Stimulated activated CD4-positive, alpha-beta T cell treated with anti-CD3 and anti-CD28 coated beads, Interleukin-1b, Interleukin-23, amount 100 ng/mL, for 48 hours (primary cell): ENCODE data around the gene KRTAP5-5.
"Not testable (repeated sequence)": the region's sequence is repeated elsewhere in the genome, so short reads cannot be mapped to it uniquely, and the experiment has no call there.

Source experiments
- DNase-seq: peaks from one replicate; pipeline ENCODE4 v3.0.0-alpha.2; 2020

KRTAP5-5 gene, protein sequence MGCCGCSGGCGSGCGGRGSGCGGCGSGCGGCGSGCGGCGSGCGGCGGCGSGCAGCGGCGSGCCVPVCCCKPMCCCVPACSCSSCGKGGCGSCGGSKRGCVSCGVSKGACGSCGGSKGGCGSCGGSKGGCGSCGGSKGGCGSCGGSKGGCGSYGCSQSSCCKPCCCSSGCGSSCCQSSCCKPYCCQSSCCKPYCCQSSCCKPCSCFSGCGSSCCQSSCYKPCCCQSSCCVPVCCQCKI

DNA sequence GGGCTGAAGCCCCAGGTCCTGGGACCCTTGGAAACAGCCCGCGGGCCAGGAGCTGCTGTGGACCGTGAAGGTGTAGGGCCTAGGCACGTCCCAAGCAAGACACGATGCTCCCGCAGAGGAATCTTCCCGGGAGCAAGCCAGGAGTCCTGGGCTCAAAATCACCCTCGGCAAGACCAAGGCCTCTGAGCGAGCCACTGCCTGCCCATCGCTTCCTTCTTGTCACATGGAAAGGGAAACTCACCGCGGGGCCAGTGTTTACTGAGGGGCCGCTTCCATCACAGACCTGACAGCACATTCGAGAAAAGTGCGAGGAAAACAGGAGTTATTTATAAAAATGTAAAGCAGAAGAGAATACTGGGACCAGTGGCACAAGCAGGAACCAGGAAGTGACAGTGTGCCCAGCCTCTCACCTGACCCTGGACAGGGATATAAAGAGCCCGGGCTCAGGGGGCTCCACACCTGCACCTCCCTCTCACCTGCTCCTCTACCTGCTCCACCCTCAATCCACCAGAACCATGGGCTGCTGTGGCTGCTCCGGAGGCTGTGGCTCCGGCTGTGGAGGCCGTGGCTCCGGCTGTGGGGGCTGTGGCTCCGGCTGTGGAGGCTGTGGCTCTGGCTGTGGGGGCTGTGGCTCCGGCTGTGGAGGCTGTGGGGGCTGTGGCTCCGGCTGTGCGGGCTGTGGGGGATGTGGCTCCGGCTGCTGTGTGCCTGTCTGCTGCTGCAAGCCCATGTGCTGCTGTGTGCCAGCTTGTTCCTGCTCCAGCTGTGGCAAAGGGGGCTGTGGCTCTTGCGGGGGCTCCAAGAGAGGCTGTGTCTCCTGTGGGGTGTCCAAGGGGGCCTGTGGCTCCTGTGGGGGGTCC lies at the start of gene KRTAP5-5:
Gene KRTAP5-5, plus strand, starts transcription at position 450 of the 860 bp plus-strand sequence. Its CDS starts 66 bp downstream, at position 516.
- DNase-seq, result no peak

GRCh38 chr11:1581976-1582375 lies 47.6 kb upstream of the KRTAP5-5 start:
- no peak for DNase-seq

DNA sequence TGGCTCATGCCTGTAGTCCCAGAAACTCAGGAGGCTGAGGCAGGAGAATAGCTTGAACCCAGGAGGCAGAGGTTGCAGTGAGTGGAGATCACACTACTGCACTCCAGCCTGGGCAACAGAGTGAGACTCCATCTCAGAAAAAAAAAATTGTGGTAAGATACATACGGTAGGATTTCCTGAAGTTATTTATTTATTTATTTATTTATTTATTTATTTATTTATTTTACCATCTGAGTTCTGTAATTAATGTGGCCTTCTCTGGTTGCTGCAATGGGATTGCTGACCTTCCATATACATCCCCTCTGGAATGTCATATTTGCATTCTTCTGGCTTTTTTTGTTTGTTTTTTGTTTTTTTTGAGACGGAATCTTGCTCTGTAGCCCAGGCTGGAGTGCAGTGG lies 46.7 kb upstream of the KRTAP5-5 start:
- DNase-seq, result not testable (repeated sequence)

- not testable (repeated sequence) for DNase-seq
Measured at GRCh38 chr11:1584661-1585370, 44.8 kb upstream of the KRTAP5-5 start, which contains the start of gene KRTAP5-1. Gene KRTAP5-1, minus strand, starts transcription at chr11:1585283. Its CDS starts 34 bp downstream, at chr11:1585249.

- no peak for DNase-seq
Measured at GRCh38 chr11:1586699-1587098, 42.9 kb upstream of the KRTAP5-5 start.

- not testable (repeated sequence) for DNase-seq
Measured at GRCh38 chr11:1589191-1589963, 40.2 kb upstream of the KRTAP5-5 start.

- DNase-seq, result no peak
Measured at GRCh38 chr11:1589996-1590395, 39.6 kb upstream of the KRTAP5-5 start.

GRCh38 chr11:1592628-1593027 lies 36.9 kb upstream of the KRTAP5-5 start:
- DNase-seq, result no peak

DNA sequence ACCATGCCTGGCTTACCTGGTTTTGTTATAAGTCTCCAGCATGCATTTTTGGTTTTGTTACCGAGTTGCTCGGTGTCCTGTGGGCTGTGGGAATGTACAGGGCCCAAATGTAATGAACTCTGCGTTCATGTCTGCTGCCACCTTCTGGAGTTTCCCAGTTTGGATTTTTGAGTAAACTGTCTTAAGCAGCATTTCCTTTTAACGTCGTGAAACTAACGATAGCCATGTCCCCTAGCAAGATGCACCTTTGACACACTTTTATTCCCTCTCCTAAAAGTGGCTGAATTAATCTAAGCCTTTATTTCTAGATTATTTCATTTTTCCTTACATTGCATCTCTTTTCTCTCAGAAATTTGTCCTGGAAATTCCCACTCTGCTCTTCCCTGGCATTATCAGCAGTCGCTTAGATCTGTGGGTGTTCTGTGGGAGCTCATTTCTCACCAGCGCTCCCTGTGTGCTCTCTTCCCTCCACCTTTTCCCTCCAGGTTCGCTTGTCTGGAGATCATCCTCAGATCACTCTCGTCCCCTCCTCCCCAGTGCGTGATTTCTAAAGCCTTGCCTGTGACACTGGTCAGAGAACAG lies 33.5 kb upstream of the KRTAP5-5 start:
- not testable (repeated sequence) for DNase-seq

DNA sequence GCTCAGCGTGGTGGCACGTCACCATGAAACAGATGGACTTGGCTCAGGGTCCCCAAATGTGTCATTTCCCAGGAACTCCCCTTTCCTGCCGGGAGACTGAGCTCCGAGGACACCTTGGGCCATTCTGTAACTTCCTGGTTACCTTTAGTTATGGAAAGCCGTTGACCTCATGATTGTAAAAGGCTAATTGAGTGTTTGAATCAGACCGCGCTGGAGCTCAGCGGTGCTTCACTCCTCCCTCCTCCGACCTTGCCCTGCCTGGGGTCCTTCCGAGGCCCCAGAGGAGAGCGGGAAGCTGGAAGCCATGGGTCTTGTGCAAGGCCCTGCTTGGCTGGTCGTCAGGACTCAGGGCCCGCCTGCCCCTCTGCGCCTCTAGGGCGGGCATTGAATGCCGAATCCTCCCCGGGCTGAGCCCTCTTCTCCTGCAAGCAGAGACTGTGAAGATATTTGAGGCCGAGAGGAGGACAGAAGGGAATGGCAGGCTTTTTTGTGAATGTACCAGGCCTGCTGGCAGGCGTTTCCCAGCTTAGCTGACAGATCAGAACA lies 32.9 kb upstream of the KRTAP5-5 start:
- DNase-seq, result not testable (repeated sequence)

GRCh38 chr11:1597331-1597993 lies 32.1 kb upstream of the KRTAP5-5 start:
- DNase-seq, result no peak

GRCh38 chr11:1597994-1598380 lies 31.6 kb upstream of the KRTAP5-5 start, which contains the start of gene KRTAP5-2:
Gene KRTAP5-2, minus strand, starts transcription at chr11:1598294. Its CDS starts 44 bp downstream, at chr11:1598250.
- no peak for DNase-seq

DNA sequence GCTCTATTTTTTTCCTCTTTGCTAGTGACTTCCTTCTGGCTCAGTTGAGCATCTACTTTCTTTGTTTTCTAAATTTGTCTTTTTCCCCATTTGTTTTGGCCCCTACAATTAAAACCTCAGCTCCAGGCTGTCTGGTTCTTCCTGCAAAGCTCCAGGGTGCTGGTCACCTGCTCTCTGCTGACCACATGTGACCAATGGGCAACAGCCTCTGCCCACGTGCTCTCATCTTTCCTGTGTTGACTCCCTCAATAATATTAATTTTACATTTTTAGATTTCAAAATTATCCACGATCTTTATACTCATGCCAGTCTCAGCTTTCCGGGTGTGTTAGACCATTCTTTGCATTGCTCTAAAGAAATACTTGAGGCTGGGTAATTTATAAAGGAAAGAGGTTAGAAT lies 31.2 kb upstream of the KRTAP5-5 start:
- not testable (repeated sequence) for DNase-seq

DNA sequence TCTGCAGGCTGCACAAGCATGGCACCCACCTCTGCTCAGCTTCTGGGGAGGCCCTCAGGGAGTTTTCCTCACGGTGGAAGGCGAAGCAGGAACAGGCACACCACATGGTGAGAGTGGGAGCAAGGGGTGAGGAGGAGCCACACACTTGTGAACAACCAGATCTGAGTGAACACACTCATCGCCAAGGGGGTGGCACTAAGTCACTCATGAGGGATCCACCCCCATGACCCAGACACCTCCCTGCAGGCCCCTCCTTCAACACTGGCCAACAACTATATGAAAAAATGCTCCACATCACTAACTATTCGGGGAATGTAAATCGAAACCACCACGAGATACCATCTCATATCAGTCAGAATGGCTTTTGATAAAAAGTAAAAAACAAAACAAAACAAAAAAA lies 30.8 kb upstream of the KRTAP5-5 start:
- DNase-seq, result no peak

DNA sequence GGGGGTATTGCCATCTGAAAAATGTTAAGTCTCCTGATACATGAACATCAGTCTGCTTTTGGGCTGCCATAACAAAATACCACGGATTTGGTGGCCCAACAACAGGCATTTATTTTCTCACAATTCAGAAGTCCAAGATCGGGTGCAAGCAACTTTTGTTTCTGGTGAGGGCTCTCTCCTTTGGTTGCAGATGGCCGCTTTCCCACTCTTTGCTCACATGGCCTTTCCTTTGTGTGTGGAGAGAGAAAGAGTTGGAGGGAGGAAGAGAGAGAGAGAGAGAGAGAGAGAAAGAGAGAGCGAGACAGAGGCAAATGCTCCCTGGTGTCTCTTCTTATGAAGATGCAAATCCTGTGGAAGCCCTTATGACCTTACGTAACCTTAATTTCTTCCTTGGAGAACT lies 28.9 kb upstream of the KRTAP5-5 start:
- no peak for DNase-seq

- not testable (repeated sequence) for DNase-seq
Measured at GRCh38 chr11:1601663-1602062, 27.9 kb upstream of the KRTAP5-5 start.

DNA sequence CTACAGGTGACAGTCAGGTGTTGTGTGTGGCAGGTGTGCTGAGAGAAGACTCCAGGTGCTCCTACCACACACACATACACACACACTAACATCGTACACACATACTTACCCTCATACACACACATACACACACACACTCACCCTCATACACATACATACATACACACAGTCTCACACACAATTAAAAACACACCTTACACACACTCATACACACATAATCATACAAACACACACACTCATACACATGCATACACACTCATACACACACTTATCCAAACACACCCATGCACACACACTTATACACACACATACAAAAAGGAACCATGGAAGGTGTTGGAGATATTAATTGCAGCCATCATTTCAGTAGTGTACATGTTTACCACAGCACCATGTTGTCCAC lies 25.9 kb upstream of the KRTAP5-5 start:
- DNase-seq, result no peak

- DNase-seq, result no peak
Measured at GRCh38 chr11:1604181-1604580, 25.4 kb upstream of the KRTAP5-5 start.

GRCh38 chr11:1604711-1605110 lies 24.9 kb upstream of the KRTAP5-5 start:
- no peak for DNase-seq

DNA sequence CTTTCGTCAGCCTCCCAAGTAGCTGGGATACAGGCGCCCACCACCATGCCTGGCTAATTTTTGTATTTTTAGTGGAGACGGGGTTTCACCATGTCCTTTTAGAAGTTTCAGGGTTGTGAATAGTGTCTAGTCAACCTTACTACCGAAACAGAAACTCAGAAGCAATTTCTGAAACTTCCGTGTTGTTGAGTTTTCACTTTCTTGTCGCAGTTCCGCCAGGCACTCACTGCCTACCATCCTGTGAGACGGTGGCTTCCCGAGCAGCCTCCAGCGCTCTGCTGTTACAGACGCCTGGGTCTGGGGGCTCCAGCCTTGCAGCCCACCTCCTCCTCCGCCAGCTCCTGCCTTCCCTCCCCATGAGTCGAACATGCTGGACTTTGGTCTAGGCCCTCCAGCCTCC lies 23.7 kb upstream of the KRTAP5-5 start:
- not testable (repeated sequence) for DNase-seq
